Stimulated activated CD8-positive, alpha-beta memory T cell treated with anti-CD3 and anti-CD28 coated beads, Interleukin-7, amount 100 ng/mL, for 24 hours (primary cell): ENCODE data around the gene DYNLT1.
"Not testable (repeated sequence)": the region's sequence is repeated elsewhere in the genome, so short reads cannot be mapped to it uniquely, and the experiment has no call there.

Experiments used
- DNase-seq: peaks from one replicate; pipeline ENCODE4 v3.0.0-alpha.2; 2020; ENCODE audit warnings: low read depth

The DYNLT1 gene

GRCh38 chr6:158663625-158664165 is 19.2 kb upstream of the DYNLT1 start:
- DNase-seq, result no peak

- no peak for DNase-seq
Observed at GRCh38 chr6:158662954-158663624, 18.5 kb upstream of the DYNLT1 start.

- DNase-seq, result no peak
Observed at GRCh38 chr6:158662607-158662953, 18.0 kb upstream of the DYNLT1 start.

GRCh38 chr6:158661156-158661685 is 16.7 kb upstream of the DYNLT1 start:
- no peak for DNase-seq

- DNase-seq, result no peak
Observed at GRCh38 chr6:158660333-158660754, 15.8 kb upstream of the DYNLT1 start.

GRCh38 chr6:158656986-158657385 is 12.4 kb upstream of the DYNLT1 start:
- not testable (repeated sequence) for DNase-seq

GRCh38 chr6:158655569-158656450 is 11.3 kb upstream of the DYNLT1 start:
- DNase-seq, result no peak

GRCh38 chr6:158654960-158655489 is 10.5 kb upstream of the DYNLT1 start:
- no peak for DNase-seq

- no peak for DNase-seq
Observed at GRCh38 chr6:158654498-158654897, 10.0 kb upstream of the DYNLT1 start.

GRCh38 chr6:158653577-158654354 is 9.2 kb upstream of the DYNLT1 start:
- peak; percentile 69 for DNase-seq

GRCh38 chr6:158651981-158652737 is 7.6 kb upstream of the DYNLT1 start:
- not testable (repeated sequence) for DNase-seq

- peak; percentile 59 for DNase-seq
Observed at GRCh38 chr6:158649289-158650143, 5.0 kb upstream of the DYNLT1 start, which contains the start of gene SYTL3. Gene SYTL3 (plus strand): TSS chr6:158650054. CDS start chr6:158663269, 13,215 bp downstream.

GRCh38 chr6:158648682-158649131 is 4.2 kb upstream of the DYNLT1 start:
- DNase-seq, result no peak

- DNase-seq, result no peak
Observed at GRCh38 chr6:158647501-158647900, 3.0 kb upstream of the DYNLT1 start.

- DNase-seq, result no peak
Observed at GRCh38 chr6:158646023-158646910, 1.7 kb upstream of the DYNLT1 start.

GRCh38 chr6:158645064-158646022 is 800 bp upstream of the DYNLT1 start:
- no peak for DNase-seq

- no peak for DNase-seq
Observed at GRCh38 chr6:158643836-158644230, 710 bp downstream of the DYNLT1 start.
